GM12878 (cell line): ENCODE data around the gene NELL1. TPM values are rescaled to one million over a fixed set of nuclear protein-coding genes. Genes with fewer than 3 reads are reported as not detected.

Experiments used
- ATAC-seq: fragments of 200-7000 bp; cut with Tn5 transposase; 3 replicates; pipeline ENCODE4 v1.9.1; 2020; ENCODE audit warnings: mild to moderate bottlenecking, moderate library complexity
- BruUV-seq: library from RNA; stranded (reverse); fragments of 400-500 nt; replicated peaks from 2 replicates; lab custom pipeline; 2021; lab: Mats Ljungman, UMichigan
- CTCF ChIA-PET: fragments of 300-600 bp; sonication (Branson Sonifier 250); formaldehyde crosslinking; extraction: SDS; loops from one replicate; lab custom pipeline; 2021; ENCODE audit warnings: inconsistent platforms; lab: Yijun Ruan, JAX
- POLR2A ChIA-PET: fragments of 350-600 bp; formaldehyde crosslinking; extraction: SDS; loops from one replicate; lab custom pipeline; 2021; ENCODE audit warnings: inconsistent platforms; lab: Charles Lee
- RAD21 ChIA-PET: fragments of 300-600 bp; sonication (Branson Sonifier 250); formaldehyde crosslinking; loops from one replicate; lab custom pipeline; 2023; ENCODE audit warnings: antibody characterized with exemption; ENCODE audit not compliant: unreplicated experiment; lab: Charles Lee
- SMC1A ChIA-PET: fragments of 300-600 bp; sonication (Branson Sonifier 250); formaldehyde crosslinking; loops from one replicate; lab custom pipeline; 2023; ENCODE audit not compliant: unreplicated experiment, uncharacterized antibody; lab: Charles Lee
- DNase-seq: peaks from one replicate; pipeline ENCODE4 v3.0.0-alpha.2; 2011; ENCODE audit warnings: low read depth, low spot score
- FAIRE-seq: peaks from 3 replicates; lab custom pipeline; 2011; peaks lifted over from hg19 to GRCh38; lab: Jason Lieb, UNC
- H2AFZ ChIP-seq: 2 replicates; pipeline ENCODE4 v1.6.0; 2011; ENCODE audit warnings: low read depth, low read length, control low read depth; ENCODE audit not compliant: control insufficient read depth
- H3K27ac ChIP-seq: 2 replicates; pipeline ENCODE4 v1.5.1; 2011; ENCODE audit warnings: control low read depth; ENCODE audit not compliant: control insufficient read depth, insufficient read depth
- H3K27me3 ChIP-seq, 2 experiments: replicated peaks in 1 of 2; 2 replicates each; pipeline versions ENCODE4 v1.6.0 to v1.6.1; 2011; ENCODE audit warnings: low read length in 1 of 2; ENCODE audit not compliant: control insufficient read depth in 2 of 2, insufficient read depth in 2 of 2
- H3K36me3 ChIP-seq, 2 experiments: 2 replicates each; pipeline ENCODE4 v1.5.1; 2011; ENCODE audit warnings: low read length in 1 of 2; ENCODE audit not compliant: control insufficient read depth in 2 of 2, insufficient read depth in 2 of 2
- H3K4me1 ChIP-seq: 2 replicates; pipeline ENCODE4 v1.6.1; 2011; ENCODE audit warnings: mild to moderate bottlenecking, low read length, moderate library complexity, mixed read lengths; ENCODE audit not compliant: control insufficient read depth, insufficient read depth
- H3K4me2 ChIP-seq: 2 replicates; pipeline ENCODE4 v1.6.0; 2011; ENCODE audit warnings: control low read depth; ENCODE audit not compliant: control insufficient read depth, insufficient read depth
- H3K4me3 ChIP-seq: fragments of 200-600 bp; sonication (generic); 2 replicates; pipeline ENCODE4 v1.5.1; 2016
- H3K79me2 ChIP-seq: 2 replicates; pipeline ENCODE4 v1.6.0; 2011; ENCODE audit warnings: low read length; ENCODE audit not compliant: control insufficient read depth, insufficient read depth
- H3K9ac ChIP-seq: 2 replicates; pipeline ENCODE4 v1.8.0; 2011; ENCODE audit warnings: low read length, control low read depth, mixed read lengths; ENCODE audit not compliant: control insufficient read depth, insufficient read depth
- H3K9me3 ChIP-seq: replicated peaks from 3 replicates; pipeline ENCODE4 v1.5.1; 2011; ENCODE audit warnings: mild to moderate bottlenecking, low read length; ENCODE audit not compliant: control insufficient read depth, insufficient read depth
- H4K20me1 ChIP-seq: 2 replicates; pipeline ENCODE4 v1.6.0; 2011; ENCODE audit not compliant: control insufficient read depth, insufficient read depth
- ASH2L ChIP-seq: fragments of 300-600, 200-600 bp; sonication (generic); IDR thresholded peaks from 2 replicates; pipeline ENCODE4 v1.6.1; 2017; ENCODE audit warnings: low read depth, mild to moderate bottlenecking, borderline replicate concordance
- HDGF ChIP-seq: fragments of 450-650 bp; IDR thresholded peaks from 2 replicates; pipeline ENCODE4 v1.6.1; 2016; ENCODE audit warnings: antibody characterized with exemption
- IRF4 ChIP-seq: IDR thresholded peaks from 2 replicates; pipeline ENCODE4 v1.6.1; 2011; ENCODE audit warnings: low read depth, low read length
- MTA3 ChIP-seq: IDR thresholded peaks from 2 replicates; pipeline ENCODE4 v1.6.1; 2012; ENCODE audit warnings: low read length, inconsistent platforms, borderline replicate concordance
- NR2C1 ChIP-seq: fragments of 450-650 bp; IDR thresholded peaks from 2 replicates; pipeline ENCODE4 v1.6.1; 2017; ENCODE audit warnings: antibody characterized with exemption, mild to moderate bottlenecking, moderate library complexity
- NR2F1 ChIP-seq: fragments of 450-650 bp; conservative IDR thresholded peaks from 2 replicates; pipeline ENCODE4 v1.6.1; 2017; ENCODE audit warnings: mild to moderate bottlenecking
- POU2F2 ChIP-seq: IDR thresholded peaks from 3 replicates; pipeline ENCODE4 v1.6.1; 2011; ENCODE audit warnings: low read depth, mild to moderate bottlenecking, low read length, borderline replicate concordance
- SREBF1 ChIP-seq: IDR thresholded peaks from 2 replicates; pipeline ENCODE4 v1.6.1; 2012; ENCODE audit warnings: mild to moderate bottlenecking, low read length
- SREBF2 ChIP-seq: IDR thresholded peaks from 2 replicates; pipeline ENCODE4 v1.6.1; 2012; ENCODE audit warnings: mild to moderate bottlenecking, low read length
- ZBED1 ChIP-seq: IDR thresholded peaks from 2 replicates; pipeline ENCODE4 v1.6.1; 2016; ENCODE audit warnings: borderline replicate concordance
- ZNF207 ChIP-seq: fragments of 450-650 bp; IDR thresholded peaks from 2 replicates; pipeline ENCODE4 v1.6.1; 2014; ENCODE audit warnings: antibody characterized with exemption, mild to moderate bottlenecking, borderline replicate concordance
- ZNF274 ChIP-seq: IDR thresholded peaks from one replicate; pipeline ENCODE4 v1.8.0; 2011; ENCODE audit not compliant: insufficient read length, insufficient read depth
- ZSCAN29 ChIP-seq: fragments of 450-650 bp; IDR thresholded peaks from 2 replicates; pipeline ENCODE4 v1.6.1; 2017; ENCODE audit warnings: mild to moderate bottlenecking, moderate library complexity
- WGBS: methylation state at CpG from one replicate; pipeline ENCODE4 v1.1.6; 2016; ENCODE audit warnings: low lambda C conversion rate; ENCODE audit not compliant: insufficient replicate concordance, insufficient coverage; ENCODE audit errors: missing lambda C conversion rate; 5-methylcytosine and 5-hydroxymethylcytosine counted together
- in situ Hi-C: fragments of 300-500 bp; cut with MboI; formaldehyde crosslinking; loops from 9 replicates; pipeline ENCODE4 v1.14.3; 2018; ENCODE audit warnings: mixed read lengths
- intact Hi-C: fragments of 100-400 bp; cut with micrococcal nuclease; formaldehyde crosslinking; loops from one replicate; pipeline ENCODE4 v1.14.2; 2022; ENCODE audit not compliant: unreplicated experiment
- polyA plus RNA-seq, 11 experiments: library from polyadenylated mRNA; depleted of rRNA in 4 of 11; unstranded in 6 of 11; stranded (reverse) in 5 of 11; fragments of >200 nt; fragmentation: Nextera tagmentation in 4 of 11; fragmentation: Illumina TruSeq in 1 of 11; extraction: Ambion mirVana in 4 of 11; extraction: Trizol in 1 of 11; gene quantifications; 1 replicate in 1 of 11; 2 replicates in 10 of 11; pipeline versions ENCODE4 v1.2.1 to v1.2.3, GENCODE V29; 2011 to 2016; ENCODE audit warnings: inconsistent platforms in 2 of 11, missing spikeins in 2 of 11, low read depth in 1 of 11
- total RNA-seq, 4 experiments: library from RNA; depleted of rRNA in 3 of 4; stranded (reverse); fragments of >200 nt in 3 of 4; fragmentation: Illumina TruSeq in 1 of 4; extraction: Trizol in 1 of 4; gene quantifications; 2 replicates each; pipeline versions ENCODE4 v1.2.1 to v1.2.3, GENCODE V29; 2013 to 2021
- TF ChIP-seq, protein P1 (sequence below): fragments of 450-650 bp; IDR thresholded peaks from 2 replicates; pipeline ENCODE4 v1.6.1; 2017; ENCODE audit warnings: low read depth, mild to moderate bottlenecking, moderate library complexity
- TF ChIP-seq, protein P2 (sequence below): fragments of 450-650 bp; formaldehyde crosslinking; IDR thresholded peaks from 2 replicates; pipeline ENCODE4 v1.4.0; 2022; ENCODE audit warnings: mild to moderate bottlenecking, moderate library complexity
- TF ChIP-seq, protein P3 (sequence below): fragments of 450-650 bp; IDR thresholded peaks from 2 replicates; pipeline ENCODE4 v1.6.1; 2018; ENCODE audit warnings: mild to moderate bottlenecking, low read depth, moderate library complexity; ENCODE audit not compliant: partially characterized antibody
- TF ChIP-seq, protein P4 (sequence below): fragments of 450-650 bp; conservative IDR thresholded peaks from 2 replicates; pipeline ENCODE4 v1.6.1; 2017; ENCODE audit warnings: mild to moderate bottlenecking, moderate library complexity

NELL1 gene
- total and polyA plus RNA-seq, 10 of the 15 experiments (the other 5 are each of a cell fraction or from before 2014, with no cell fraction given) = 0.02 to 0.12 TPM; not detected in 8

DNA sequence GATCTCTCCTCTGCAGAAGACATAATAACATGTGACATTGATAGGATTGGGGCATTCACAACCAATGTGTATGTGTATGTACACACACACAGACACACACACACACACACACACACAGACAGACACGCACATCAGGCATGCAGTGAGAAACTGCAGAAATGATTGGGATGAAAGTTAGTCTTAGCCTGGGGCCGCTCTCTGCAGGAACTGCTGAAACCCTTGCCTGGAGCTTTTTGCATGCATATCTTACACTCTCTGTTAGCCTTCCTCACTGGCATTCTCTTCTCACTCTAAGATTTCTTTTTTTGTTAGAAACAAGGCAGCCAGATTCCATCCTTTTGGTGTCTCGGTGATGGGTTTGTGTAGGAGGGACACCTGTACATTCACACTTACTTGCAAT is 337.9 kb downstream of the NELL1 start:
- FAIRE-seq = no peak
- Histone ChIP-seq H3K27ac (no peak overlapping the region), H2AFZ (no peak overlapping the region), H3K4me2 (no peak overlapping the region), H3K4me1 (no peaks in the 10 kb centered on the region), H4K20me1 (no peaks in the 10 kb centered on the region), H3K79me2 (no peaks in the 10 kb centered on the region), H3K27me3 (no peaks in the 10 kb centered on the region), H3K36me3 (no peaks in the 10 kb centered on the region), H3K4me3 (no peak overlapping the region), H3K9ac (no peak overlapping the region), H3K9me3 (no peaks in the 10 kb centered on the region)
- POLR2A ChIA-PET = no interaction called here
- CTCF ChIA-PET = no interaction called here
- ATAC-seq = no peak
- no TSS peak for BruUV-seq
- SMC1A ChIA-PET = interaction anchor here (0.6 to 1.3 kb wide), 2 partner anchors 10 to 59 kb away, joined by 3 to 4 read pairs; no protein-coding TSS in a partner anchor
- in situ Hi-C loops = no loop called here
- no peak for DNase-seq
- RAD21 ChIA-PET = no interaction called here
- intact Hi-C loops = no loop called here
- TF ChIP-seq MTA3 (no peak), NR2C1 (no peak), ZBED1 (no peak), ASH2L (no peak), NR2F1 (no peak), SREBF1 (no peak), ZNF207 (no peak), IRF4 (no peak), SREBF2 (no peak), HDGF (no peak), ZNF274 (no peak), POU2F2 (no peak), ZSCAN29 (no peak)
- TF ChIP-seq, protein P1, sequence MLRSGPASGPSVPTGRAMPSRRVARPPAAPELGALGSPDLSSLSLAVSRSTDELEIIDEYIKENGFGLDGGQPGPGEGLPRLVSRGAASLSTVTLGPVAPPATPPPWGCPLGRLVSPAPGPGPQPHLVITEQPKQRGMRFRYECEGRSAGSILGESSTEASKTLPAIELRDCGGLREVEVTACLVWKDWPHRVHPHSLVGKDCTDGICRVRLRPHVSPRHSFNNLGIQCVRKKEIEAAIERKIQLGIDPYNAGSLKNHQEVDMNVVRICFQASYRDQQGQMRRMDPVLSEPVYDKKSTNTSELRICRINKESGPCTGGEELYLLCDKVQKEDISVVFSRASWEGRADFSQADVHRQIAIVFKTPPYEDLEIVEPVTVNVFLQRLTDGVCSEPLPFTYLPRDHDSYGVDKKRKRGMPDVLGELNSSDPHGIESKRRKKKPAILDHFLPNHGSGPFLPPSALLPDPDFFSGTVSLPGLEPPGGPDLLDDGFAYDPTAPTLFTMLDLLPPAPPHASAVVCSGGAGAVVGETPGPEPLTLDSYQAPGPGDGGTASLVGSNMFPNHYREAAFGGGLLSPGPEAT = no peak
- TF ChIP-seq, protein P2, sequence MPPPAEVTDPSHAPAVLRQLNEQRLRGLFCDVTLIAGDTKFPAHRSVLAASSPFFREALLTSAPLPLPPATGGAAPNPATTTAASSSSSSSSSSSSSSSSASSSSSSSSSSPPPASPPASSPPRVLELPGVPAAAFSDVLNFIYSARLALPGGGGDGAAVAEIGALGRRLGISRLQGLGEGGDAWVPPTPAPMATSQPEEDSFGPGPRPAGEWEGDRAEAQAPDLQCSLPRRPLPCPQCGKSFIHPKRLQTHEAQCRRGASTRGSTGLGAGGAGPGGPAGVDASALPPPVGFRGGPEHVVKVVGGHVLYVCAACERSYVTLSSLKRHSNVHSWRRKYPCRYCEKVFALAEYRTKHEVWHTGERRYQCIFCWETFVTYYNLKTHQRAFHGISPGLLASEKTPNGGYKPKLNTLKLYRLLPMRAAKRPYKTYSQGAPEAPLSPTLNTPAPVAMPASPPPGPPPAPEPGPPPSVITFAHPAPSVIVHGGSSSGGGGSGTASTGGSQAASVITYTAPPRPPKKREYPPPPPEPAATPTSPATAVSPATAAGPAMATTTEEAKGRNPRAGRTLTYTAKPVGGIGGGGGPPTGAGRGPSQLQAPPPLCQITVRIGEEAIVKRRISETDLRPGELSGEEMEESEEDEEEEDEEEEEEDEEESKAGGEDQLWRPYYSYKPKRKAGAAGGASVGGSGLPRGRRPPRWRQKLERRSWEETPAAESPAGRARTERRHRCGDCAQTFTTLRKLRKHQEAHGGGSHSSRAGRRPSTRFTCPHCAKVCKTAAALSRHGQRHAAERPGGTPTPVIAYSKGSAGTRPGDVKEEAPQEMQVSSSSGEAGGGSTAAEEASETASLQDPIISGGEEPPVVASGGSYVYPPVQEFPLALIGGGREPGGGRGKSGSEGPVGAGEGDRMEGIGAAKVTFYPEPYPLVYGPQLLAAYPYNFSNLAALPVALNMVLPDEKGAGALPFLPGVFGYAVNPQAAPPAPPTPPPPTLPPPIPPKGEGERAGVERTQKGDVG (CRISPR knock-in tag) = no peak
- TF ChIP-seq, protein P3, sequence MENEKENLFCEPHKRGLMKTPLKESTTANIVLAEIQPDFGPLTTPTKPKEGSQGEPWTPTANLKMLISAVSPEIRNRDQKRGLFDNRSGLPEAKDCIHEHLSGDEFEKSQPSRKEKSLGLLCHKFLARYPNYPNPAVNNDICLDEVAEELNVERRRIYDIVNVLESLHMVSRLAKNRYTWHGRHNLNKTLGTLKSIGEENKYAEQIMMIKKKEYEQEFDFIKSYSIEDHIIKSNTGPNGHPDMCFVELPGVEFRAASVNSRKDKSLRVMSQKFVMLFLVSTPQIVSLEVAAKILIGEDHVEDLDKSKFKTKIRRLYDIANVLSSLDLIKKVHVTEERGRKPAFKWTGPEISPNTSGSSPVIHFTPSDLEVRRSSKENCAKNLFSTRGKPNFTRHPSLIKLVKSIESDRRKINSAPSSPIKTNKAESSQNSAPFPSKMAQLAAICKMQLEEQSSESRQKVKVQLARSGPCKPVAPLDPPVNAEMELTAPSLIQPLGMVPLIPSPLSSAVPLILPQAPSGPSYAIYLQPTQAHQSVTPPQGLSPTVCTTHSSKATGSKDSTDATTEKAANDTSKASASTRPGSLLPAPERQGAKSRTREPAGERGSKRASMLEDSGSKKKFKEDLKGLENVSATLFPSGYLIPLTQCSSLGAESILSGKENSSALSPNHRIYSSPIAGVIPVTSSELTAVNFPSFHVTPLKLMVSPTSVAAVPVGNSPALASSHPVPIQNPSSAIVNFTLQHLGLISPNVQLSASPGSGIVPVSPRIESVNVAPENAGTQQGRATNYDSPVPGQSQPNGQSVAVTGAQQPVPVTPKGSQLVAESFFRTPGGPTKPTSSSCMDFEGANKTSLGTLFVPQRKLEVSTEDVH = no peak
- TF ChIP-seq, protein P4, sequence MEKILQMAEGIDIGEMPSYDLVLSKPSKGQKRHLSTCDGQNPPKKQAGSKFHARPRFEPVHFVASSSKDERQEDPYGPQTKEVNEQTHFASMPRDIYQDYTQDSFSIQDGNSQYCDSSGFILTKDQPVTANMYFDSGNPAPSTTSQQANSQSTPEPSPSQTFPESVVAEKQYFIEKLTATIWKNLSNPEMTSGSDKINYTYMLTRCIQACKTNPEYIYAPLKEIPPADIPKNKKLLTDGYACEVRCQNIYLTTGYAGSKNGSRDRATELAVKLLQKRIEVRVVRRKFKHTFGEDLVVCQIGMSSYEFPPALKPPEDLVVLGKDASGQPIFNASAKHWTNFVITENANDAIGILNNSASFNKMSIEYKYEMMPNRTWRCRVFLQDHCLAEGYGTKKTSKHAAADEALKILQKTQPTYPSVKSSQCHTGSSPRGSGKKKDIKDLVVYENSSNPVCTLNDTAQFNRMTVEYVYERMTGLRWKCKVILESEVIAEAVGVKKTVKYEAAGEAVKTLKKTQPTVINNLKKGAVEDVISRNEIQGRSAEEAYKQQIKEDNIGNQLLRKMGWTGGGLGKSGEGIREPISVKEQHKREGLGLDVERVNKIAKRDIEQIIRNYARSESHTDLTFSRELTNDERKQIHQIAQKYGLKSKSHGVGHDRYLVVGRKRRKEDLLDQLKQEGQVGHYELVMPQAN = no peak
- 0% methylated on average over 3 of the region's 3 CpGs for WGBS
